AG09319 (cell line): ENCODE results near the gene PPM1G.
"Not testable (repeated sequence)": the region's sequence is repeated elsewhere in the genome, so short reads cannot be mapped to it uniquely, and the experiment has no call there.

Experiments used
- DNase-seq: peaks from one replicate; pipeline ENCODE4 v3.0.0-alpha.2; 2010; ENCODE audit warnings: low read depth; ENCODE audit errors: extremely low read depth
- TF ChIP-seq, protein P1 (sequence below): IDR thresholded peaks from 2 replicates; pipeline ENCODE4 v1.5.1; 2011; ENCODE audit warnings: low read depth, mild to moderate bottlenecking, inconsistent platforms, low read length, moderate library complexity

Gene PPM1G

GRCh38 chr2:27356382-27357181 is 52.8 kb downstream of the PPM1G start, which contains the start of gene GTF3C2:
TSS of gene GTF3C2 (minus strand) at chr2:27356764. CDS start at chr2:27343554, 13,210 bp downstream.
- TF ChIP-seq, protein P1, sequence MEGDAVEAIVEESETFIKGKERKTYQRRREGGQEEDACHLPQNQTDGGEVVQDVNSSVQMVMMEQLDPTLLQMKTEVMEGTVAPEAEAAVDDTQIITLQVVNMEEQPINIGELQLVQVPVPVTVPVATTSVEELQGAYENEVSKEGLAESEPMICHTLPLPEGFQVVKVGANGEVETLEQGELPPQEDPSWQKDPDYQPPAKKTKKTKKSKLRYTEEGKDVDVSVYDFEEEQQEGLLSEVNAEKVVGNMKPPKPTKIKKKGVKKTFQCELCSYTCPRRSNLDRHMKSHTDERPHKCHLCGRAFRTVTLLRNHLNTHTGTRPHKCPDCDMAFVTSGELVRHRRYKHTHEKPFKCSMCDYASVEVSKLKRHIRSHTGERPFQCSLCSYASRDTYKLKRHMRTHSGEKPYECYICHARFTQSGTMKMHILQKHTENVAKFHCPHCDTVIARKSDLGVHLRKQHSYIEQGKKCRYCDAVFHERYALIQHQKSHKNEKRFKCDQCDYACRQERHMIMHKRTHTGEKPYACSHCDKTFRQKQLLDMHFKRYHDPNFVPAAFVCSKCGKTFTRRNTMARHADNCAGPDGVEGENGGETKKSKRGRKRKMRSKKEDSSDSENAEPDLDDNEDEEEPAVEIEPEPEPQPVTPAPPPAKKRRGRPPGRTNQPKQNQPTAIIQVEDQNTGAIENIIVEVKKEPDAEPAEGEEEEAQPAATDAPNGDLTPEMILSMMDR, result no peak
- DNase-seq, result peak; percentile 86

DNA sequence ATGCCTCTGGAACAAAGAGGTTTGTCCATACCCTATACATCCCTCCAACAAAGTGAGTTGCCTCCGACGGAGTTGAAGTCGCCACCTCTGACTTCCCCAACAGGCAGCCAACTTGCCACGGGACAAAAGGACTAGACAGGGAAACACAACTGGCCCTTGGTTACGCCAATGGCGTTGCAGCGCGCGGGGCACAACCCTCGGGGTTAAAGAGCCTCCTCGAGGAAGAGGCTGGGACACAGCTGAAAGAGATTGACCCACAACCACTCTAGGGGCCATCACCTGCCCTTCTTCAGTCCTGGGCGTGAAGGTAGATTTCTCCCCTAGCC is 53.4 kb downstream of the PPM1G start:
- no peak for DNase-seq
- TF ChIP-seq, protein P1, result no peak

DNA sequence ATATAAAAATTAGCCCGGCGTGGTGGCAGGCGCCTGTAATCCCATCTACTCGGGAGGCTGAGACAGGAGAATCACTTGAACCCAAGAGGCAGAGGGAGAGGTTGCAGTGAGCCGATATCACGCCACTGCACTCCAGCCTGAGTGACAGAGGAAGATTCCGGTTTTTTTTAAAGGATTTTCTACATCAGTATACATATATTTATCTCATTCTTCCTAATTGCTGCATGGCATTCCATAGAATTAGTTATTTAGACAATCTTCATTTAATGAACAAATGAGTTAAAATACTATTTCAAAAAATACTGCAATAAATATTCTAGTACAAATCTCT is 54.8 kb downstream of the PPM1G start:
- no peak for DNase-seq
- TF ChIP-seq, protein P1, result no peak

DNA sequence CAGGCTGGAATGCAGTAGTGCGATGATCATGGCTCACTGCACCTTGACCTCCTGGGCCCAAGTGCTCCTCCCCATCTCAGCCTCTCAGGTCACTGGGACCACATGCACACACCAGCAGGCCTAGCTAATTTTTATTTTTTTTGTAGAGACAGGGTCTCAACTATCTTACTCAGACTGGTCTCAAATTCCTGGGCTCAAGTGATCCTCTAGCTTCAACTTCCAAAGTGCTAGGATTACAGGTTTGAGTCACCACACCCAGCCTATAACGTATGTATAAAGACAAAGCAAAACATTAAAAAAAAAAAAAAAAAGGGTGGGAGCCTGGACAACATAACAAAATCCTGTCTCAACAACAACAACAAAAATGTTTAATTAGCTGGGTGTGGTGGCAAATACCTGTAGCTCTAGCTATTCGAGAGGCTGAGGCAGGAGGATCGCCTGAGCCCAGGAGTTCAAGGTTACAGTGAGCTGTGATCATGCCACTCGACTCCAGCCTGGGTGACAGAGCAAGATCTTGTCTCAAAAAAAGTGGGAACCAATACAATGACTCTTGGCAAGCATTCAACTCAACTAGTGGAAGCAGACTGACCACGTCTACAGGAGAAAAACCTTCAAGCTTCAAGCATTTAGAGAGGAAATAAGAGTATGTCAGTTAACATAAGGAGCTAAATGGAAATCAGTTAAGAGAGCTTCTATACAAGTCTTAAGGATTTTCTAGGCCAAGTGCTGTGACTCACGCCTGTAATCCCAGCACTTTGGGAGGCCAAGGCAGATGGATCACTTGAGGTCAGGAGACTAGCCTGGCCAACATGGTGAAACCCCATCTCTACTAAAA is 55.4 kb downstream of the PPM1G start:
- DNase-seq, result no peak
- TF ChIP-seq, protein P1, result no peak

GRCh38 chr2:27353386-27353761 is 56.0 kb downstream of the PPM1G start:
- DNase-seq, result not testable (repeated sequence)

GRCh38 chr2:27351802-27352598 is 57.4 kb downstream of the PPM1G start:
- DNase-seq, result no peak
- TF ChIP-seq, protein P1, result no peak

GRCh38 chr2:27350106-27350693 is 59.2 kb downstream of the PPM1G start:
- DNase-seq, result no peak
- TF ChIP-seq, protein P1, result no peak
